ENCODE results near the gene RAB32. TPM values are rescaled to one million over a fixed set of nuclear protein-coding genes. Genes with fewer than 3 reads are reported as not detected.
"Not testable (repeated sequence)": the region's sequence is repeated elsewhere in the genome, so short reads cannot be mapped to it uniquely, and the experiment has no call there.

RAB32 gene
- total and polyA plus RNA-seq, 7 donors: 32.1 to 85.3 (median 35.3) TPM

DNA sequence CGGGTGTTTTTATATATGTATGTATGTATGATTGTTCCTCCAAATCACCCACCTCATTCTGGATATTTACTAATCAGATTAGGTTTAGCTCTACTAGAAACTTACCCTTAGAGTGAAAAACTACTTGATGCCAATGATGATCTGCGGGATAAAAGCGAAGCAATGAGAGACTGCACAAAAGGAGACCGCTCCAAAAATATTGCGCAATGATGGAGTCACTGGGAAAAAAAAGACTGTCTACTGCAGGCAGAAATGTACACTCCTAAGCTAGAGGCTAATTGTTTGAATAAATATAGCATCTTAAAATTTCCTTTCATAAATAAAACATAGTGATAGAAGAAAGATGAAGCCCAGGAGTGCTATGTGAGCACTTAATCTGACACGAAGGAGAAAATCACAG is 7.3 kb downstream of the RAB32 start:
- no peak overlapping the region for H3K4me3 ChIP-seq
- DNase-seq: no peak
- no peaks in the 10 kb centered on the region for H3K9me3 ChIP-seq
- intact Hi-C loops (cut with DNase I): no loop called here
- TF ChIP-seq, protein P1, sequence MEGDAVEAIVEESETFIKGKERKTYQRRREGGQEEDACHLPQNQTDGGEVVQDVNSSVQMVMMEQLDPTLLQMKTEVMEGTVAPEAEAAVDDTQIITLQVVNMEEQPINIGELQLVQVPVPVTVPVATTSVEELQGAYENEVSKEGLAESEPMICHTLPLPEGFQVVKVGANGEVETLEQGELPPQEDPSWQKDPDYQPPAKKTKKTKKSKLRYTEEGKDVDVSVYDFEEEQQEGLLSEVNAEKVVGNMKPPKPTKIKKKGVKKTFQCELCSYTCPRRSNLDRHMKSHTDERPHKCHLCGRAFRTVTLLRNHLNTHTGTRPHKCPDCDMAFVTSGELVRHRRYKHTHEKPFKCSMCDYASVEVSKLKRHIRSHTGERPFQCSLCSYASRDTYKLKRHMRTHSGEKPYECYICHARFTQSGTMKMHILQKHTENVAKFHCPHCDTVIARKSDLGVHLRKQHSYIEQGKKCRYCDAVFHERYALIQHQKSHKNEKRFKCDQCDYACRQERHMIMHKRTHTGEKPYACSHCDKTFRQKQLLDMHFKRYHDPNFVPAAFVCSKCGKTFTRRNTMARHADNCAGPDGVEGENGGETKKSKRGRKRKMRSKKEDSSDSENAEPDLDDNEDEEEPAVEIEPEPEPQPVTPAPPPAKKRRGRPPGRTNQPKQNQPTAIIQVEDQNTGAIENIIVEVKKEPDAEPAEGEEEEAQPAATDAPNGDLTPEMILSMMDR (IDR thresholded peaks at IDR 0.05): no peak
- no peak for TF ChIP-seq POLR2A (IDR thresholded peaks at IDR 0.05)
- no peak for TF ChIP-seq EP300 (IDR thresholded peaks at IDR 0.05)
- no peak for TF ChIP-seq POLR2AphosphoS5 (IDR thresholded peaks at IDR 0.05)
- no peaks in the 10 kb centered on the region for H3K27me3 ChIP-seq
- 90 to 94% methylated on average over 6 of the region's 6 CpGs for WGBS, 2 donors
- H3K27ac ChIP-seq: no peak overlapping the region
- H3K4me1 ChIP-seq: peaks cover 0 to 53% (median 28%) of the 10 kb centered on the region in 4 donors
- peaks cover 0 to 30% (median 5%) of the 10 kb centered on the region in 4 donors for H3K36me3 ChIP-seq

DNA sequence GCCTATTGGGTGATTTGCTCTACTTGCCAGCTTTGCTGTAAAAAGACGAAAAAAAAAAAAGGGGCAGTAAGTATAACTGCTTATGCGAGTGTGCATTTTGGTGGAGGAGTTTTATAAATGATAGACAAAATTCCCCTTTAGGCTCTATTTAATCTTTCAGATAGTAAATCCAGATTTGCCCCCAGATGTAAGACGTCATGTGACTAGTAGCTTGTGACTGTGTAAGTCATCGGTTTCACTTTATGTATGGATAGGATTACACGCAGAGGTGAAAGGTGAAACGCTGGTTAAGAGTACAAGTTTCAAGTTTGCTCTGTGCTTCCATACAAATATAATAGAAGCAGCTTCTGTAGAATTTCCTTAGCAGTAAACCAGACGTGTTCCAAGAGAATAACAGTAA is 7.9 kb downstream of the RAB32 start:
- no peak for DNase-seq
- 74 to 80% methylated on average over 7 of the region's 7 CpGs for WGBS, 2 donors
- Histone ChIP-seq H3K36me3 (peaks cover 0 to 30% (median 5%) of the 10 kb centered on the region in 4 donors), H3K27ac (no peak overlapping the region), H3K27me3 (no peaks in the 10 kb centered on the region), H3K9me3 (no peaks in the 10 kb centered on the region), H3K4me1 (peaks cover 0 to 48% (median 22%) of the 10 kb centered on the region in 4 donors), H3K4me3 (no peak overlapping the region)
- intact Hi-C loops (cut with DNase I): no loop called here
- no peak for TF ChIP-seq EP300 (IDR thresholded peaks at IDR 0.05)
- TF ChIP-seq POLR2A (IDR thresholded peaks at IDR 0.05): no peak
- TF ChIP-seq POLR2AphosphoS5 (IDR thresholded peaks at IDR 0.05): no peak
- TF ChIP-seq, protein P1 (IDR thresholded peaks at IDR 0.05): no peak

DNA sequence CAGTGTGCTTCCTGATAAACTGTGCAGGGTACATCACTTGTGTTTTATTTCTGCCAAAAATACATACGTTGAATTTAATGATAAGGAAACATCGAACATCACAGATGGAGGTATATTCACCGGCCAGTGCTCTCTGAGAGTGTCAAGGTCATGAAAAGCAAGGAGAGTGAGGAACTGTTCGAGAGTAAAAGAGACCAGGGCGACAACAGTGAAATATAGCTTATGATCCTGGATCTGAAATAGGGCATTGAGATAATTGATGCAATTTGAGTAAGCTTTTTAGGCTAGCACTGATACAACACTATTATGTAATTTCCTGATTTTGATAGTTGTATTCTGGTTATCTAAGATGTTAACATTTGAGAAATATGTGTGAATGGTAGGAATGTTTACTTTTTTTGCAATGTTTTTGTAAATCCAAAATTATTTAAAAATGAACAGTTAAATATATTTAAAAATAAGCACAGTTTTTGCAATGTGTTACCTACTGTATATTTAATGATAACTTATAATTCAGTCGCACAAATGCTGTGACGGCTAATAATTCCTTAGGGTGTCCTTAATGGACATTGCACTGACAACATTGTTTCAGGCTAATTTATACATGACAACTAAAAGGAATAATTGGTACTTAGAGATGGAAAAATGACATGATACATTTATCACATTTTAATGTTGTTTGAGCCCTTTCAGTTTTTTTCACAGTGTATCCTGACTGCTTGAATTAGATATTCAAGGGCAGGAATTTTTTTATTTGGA is 9.9 kb downstream of the RAB32 start:
- Histone ChIP-seq H3K9me3 (no peaks in the 10 kb centered on the region), H3K36me3 (peaks cover 0 to 30% (median 5%) of the 10 kb centered on the region in 4 donors), H3K4me3 (no peak overlapping the region), H3K4me1 (peaks cover 0 to 33% (median 13%) of the 10 kb centered on the region in 4 donors), H3K27ac (no peak overlapping the region), H3K27me3 (no peaks in the 10 kb centered on the region)
- no peak for DNase-seq
- 92 to 93% methylated on average over 7 of the region's 7 CpGs for WGBS, 2 donors
- intact Hi-C loops (cut with DNase I): no loop called here
- TF ChIP-seq, protein P1 (IDR thresholded peaks at IDR 0.05): no peak
- TF ChIP-seq EP300 (IDR thresholded peaks at IDR 0.05): no peak
- TF ChIP-seq POLR2AphosphoS5 (IDR thresholded peaks at IDR 0.05): no peak
- TF ChIP-seq POLR2A (IDR thresholded peaks at IDR 0.05): no peak

DNA sequence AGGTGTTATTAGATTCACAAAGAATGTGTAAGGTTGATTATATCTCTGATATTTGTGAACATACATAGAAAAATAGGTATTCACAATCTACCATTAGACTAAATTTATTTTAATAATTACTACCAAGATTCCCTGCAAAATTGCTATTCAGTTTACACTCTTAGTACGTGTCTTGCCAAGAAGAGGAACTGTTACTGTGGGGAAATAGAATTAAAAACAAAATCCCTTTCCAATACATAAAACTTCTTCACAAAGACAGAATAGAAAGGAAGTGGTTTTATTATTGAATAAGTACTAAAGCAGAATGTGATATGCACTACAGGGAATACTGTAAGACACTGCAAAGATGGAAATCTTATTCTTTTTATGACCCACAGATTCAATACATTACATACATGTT is 17.0 kb downstream of the RAB32 start:
- Histone ChIP-seq H3K4me3 (no peak overlapping the region), H3K4me1 (no peaks in the 10 kb centered on the region), H3K27me3 (no peaks in the 10 kb centered on the region), H3K36me3 (peaks cover 0 to 1% (median 0%) of the 10 kb centered on the region in 4 donors), H3K27ac (no peak overlapping the region), H3K9me3 (no peaks in the 10 kb centered on the region)
- no peak for DNase-seq
- TF ChIP-seq, protein P1 (IDR thresholded peaks at IDR 0.05): no peak
- TF ChIP-seq POLR2AphosphoS5 (IDR thresholded peaks at IDR 0.05) (no peak), EP300 (IDR thresholded peaks at IDR 0.05) (no peak), POLR2A (IDR thresholded peaks at IDR 0.05) (no peak)
- 66 to 86% methylated on average over 1 of the region's 1 CpG for WGBS, 2 donors
- intact Hi-C loops (cut with DNase I): no loop called here

DNA sequence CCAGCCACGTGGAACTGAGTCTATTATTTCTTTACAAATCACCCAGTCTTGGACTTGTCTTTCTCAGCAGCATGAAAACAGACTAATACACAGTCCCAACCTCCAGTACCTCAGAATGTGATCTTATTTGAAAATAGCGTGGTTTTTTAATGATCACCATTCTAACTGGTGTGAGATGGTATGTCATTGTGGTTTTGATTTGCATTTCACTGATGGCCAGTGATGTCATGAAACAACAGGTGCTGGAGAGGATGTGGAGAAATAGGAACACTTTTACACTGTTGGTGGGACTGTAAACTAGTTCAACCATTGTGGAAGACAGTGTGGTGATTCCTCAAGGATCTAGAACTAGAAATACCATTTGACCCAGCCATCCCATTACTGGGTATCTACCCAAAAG is 23.0 kb downstream of the RAB32 start:
- H3K27ac ChIP-seq; H3K4me3 ChIP-seq; DNase-seq; H3K36me3 ChIP-seq; intact Hi-C loops (cut with DNase I); H3K4me1 ChIP-seq; H3K27me3 ChIP-seq; H3K9me3 ChIP-seq: not testable (repeated sequence)
- 85 to 89% methylated on average over 2 of the region's 2 CpGs for WGBS, 2 donors

DNA sequence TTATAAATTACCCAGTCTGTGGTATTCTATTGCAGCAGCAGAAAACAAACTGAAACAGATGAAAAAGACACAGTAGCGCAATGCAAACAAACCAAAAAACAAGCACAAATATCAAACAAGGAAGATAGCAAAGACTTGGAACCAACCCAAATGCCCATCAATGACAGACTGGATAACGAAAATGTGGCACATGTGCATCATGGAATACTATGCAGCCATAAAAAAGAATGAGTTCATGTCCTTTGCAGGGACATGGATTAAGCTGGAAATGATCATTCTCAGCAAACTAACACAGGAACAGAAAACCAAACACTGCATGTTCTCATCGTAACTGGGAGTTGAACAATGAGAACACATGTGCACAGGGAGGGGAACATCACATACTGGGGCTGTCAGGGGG is 25.0 kb downstream of the RAB32 start:
- H3K4me1 ChIP-seq; H3K4me3 ChIP-seq; H3K27ac ChIP-seq; intact Hi-C loops (cut with DNase I); H3K27me3 ChIP-seq; DNase-seq; H3K9me3 ChIP-seq; H3K36me3 ChIP-seq: not testable (repeated sequence)
- 84 to 90% methylated on average over 3 of the region's 3 CpGs for WGBS, 2 donors

Measured in sigmoid colon (tissue), 7 donors.